ENCODE data around the gene PSMB7.

GRCh38 chr9:124359855-124360678 lies 55.2 kb downstream of the PSMB7 start:
- TF ChIP-seq CTCF (conservative IDR thresholded peaks at IDR 0.05; ENCODE audit: low read depth, low read length): no peak
- TF ChIP-seq CHD1 (IDR thresholded peaks at IDR 0.05; ENCODE audit: low read depth, low read length): no peak
- TF ChIP-seq RAD21 (IDR thresholded peaks at IDR 0.05; ENCODE audit: low read length): no peak
